Thyroid gland (tissue), 4 donors: ENCODE results near the gene KCNJ11. TPM values are rescaled to one million over a fixed set of nuclear protein-coding genes. Genes with fewer than 3 reads are reported as not detected.

ENCODE experiments used
- DNase-seq, 2 donors: peaks; one replicate each; pipeline ENCODE4 v3.0.0-alpha.2; 2019
- H3K27ac ChIP-seq, 3 donors: fragments of 200-600 bp; sonication (generic); 1 replicate in 2 of 3; 2 replicates in 1 of 3; pipeline ENCODE4 v1.5.1; 2016 to 2019; ENCODE audit warnings: mild to moderate bottlenecking in 1 of 3, moderate library complexity in 1 of 3
- H3K27me3 ChIP-seq: fragments of 200-600 bp; sonication (generic); one replicate; pipeline ENCODE4 v1.5.1; 2019
- H3K36me3 ChIP-seq, 2 donors: fragments of 200-600 bp; sonication (generic); one replicate each; pipeline ENCODE4 v1.5.1; 2016 to 2019
- H3K4me1 ChIP-seq, 2 donors: fragments of 200-600 bp; sonication (generic); one replicate each; pipeline ENCODE4 v1.5.1; 2017 to 2019
- H3K4me3 ChIP-seq, 3 donors: fragments of 200-600 bp; sonication (generic); replicated peaks in 1 of 3; 1 replicate in 2 of 3; 2 replicates in 1 of 3; pipeline ENCODE4 v1.5.1; 2016; ENCODE audit warnings: mild to moderate bottlenecking in 1 of 3
- H3K9me3 ChIP-seq: fragments of 200-600 bp; sonication (generic); one replicate; pipeline ENCODE4 v1.5.1; 2017
- CTCF ChIP-seq, 6 experiments: fragments of 200-600 bp in 3 of 6; fragments of 450-650 bp in 3 of 6; sonication (generic) in 3 of 6; IDR thresholded peaks; one replicate each; pipeline ENCODE4 v1.5.1; 2016 to 2019; ENCODE audit warnings: antibody characterized with exemption in 6 of 6, mild to moderate bottlenecking in 2 of 6, inconsistent platforms in 1 of 6, moderate library complexity in 1 of 6
- POLR2A ChIP-seq, 2 donors: fragments of 450-650 bp; IDR thresholded peaks; one replicate each; pipeline ENCODE4 v1.6.1; 2017; ENCODE audit warnings: antibody characterized with exemption in 2 of 2, mild to moderate bottlenecking in 2 of 2, moderate library complexity in 1 of 2
- WGBS, 2 donors: methylation state at CpG; one replicate each; pipeline ENCODE4 v1.1.5; 2017; 5-methylcytosine and 5-hydroxymethylcytosine counted together
- intact Hi-C: fragments of 100-400 bp; cut with DNase I; formaldehyde crosslinking; loops from one replicate; pipeline ENCODE4 v1.15.1; 2023
- total RNA-seq, 4 donors: library from RNA; depleted of rRNA; stranded (reverse); fragments of >200 nt; gene quantifications; one replicate each; pipeline ENCODE4 v1.2.3, GENCODE V29; 2016

KCNJ11 gene
- total RNA-seq, 4 donors from 2014 or later = 7.3 to 18.9 (median 15.9) TPM

- no peak for DNase-seq
- H3K27me3 ChIP-seq = no peaks in the 10 kb centered on the region
- H3K9me3 ChIP-seq = no peaks in the 10 kb centered on the region
- no peaks in the 10 kb centered on the region for H3K36me3 ChIP-seq
- no peak overlapping the region for H3K27ac ChIP-seq
- WGBS, 2 donors = 81 to 82% methylated on average over 7 to 12 of the region's 14 CpGs
- intact Hi-C loops = no loop called here
- TF ChIP-seq POLR2A (IDR thresholded peaks at IDR 0.05) (no peak), CTCF (IDR thresholded peaks at IDR 0.05) (no peak)
- H3K4me1 ChIP-seq = peaks cover 13 to 25% of the 10 kb centered on the region in 2 donors
- H3K4me3 ChIP-seq = no peak overlapping the region
These were observed 4.4 kb upstream of the KCNJ11 start for GRCh38 chr11:17392872-17393271.

GRCh38 chr11:17391493-17392355 is 3.3 kb upstream of the KCNJ11 start:
- DNase-seq = no peak
- TF ChIP-seq POLR2A (IDR thresholded peaks at IDR 0.05) = no peak
- no peak for TF ChIP-seq CTCF (IDR thresholded peaks at IDR 0.05)
- peaks cover 13 to 28% of the 10 kb centered on the region in 2 donors for H3K4me1 ChIP-seq
- intact Hi-C loops = no loop called here
- WGBS, 2 donors = 90 to 93% methylated on average over 3 of the region's 3 CpGs
- no peaks in the 10 kb centered on the region for H3K9me3 ChIP-seq
- H3K36me3 ChIP-seq = no peaks in the 10 kb centered on the region
- H3K27ac ChIP-seq = no peak overlapping the region
- no peaks in the 10 kb centered on the region for H3K27me3 ChIP-seq
- no peak overlapping the region for H3K4me3 ChIP-seq

GRCh38 chr11:17389957-17390649 is 1.6 kb upstream of the KCNJ11 start:
- H3K9me3 ChIP-seq = no peaks in the 10 kb centered on the region
- peaks cover 23 to 37% of the 10 kb centered on the region in 2 donors for H3K4me1 ChIP-seq
- no peak overlapping the region for H3K4me3 ChIP-seq
- H3K27me3 ChIP-seq = no peaks in the 10 kb centered on the region
- peak overlapping the region; percentile 19 to 66 (median 63) for H3K27ac ChIP-seq
- intact Hi-C loops = no loop called here
- TF ChIP-seq CTCF (IDR thresholded peaks at IDR 0.05) (no peak), POLR2A (IDR thresholded peaks at IDR 0.05) (no peak)
- 54 to 58% methylated on average over 10 of the region's 10 CpGs for WGBS, 2 donors
- no peaks in the 10 kb centered on the region for H3K36me3 ChIP-seq
- DNase-seq = no peak

GRCh38 chr11:17389211-17389956 is 925 bp upstream of the KCNJ11 start:
- Histone ChIP-seq H3K27ac (peak overlapping the region; percentile 19 to 66 (median 63)), H3K4me3 (peak overlapping the region in 1 of 3 donors; percentile 36), H3K4me1 (peaks cover 17 to 30% of the 10 kb centered on the region in 2 donors), H3K9me3 (no peaks in the 10 kb centered on the region), H3K36me3 (no peaks in the 10 kb centered on the region), H3K27me3 (no peaks in the 10 kb centered on the region)
- intact Hi-C loops = no loop called here
- peak in 5 of 6 experiments; percentile 58 to 90 (median 69) for TF ChIP-seq CTCF (IDR thresholded peaks at IDR 0.05)
- TF ChIP-seq POLR2A (IDR thresholded peaks at IDR 0.05) = peak in 1 of 2 donors; percentile 37
- WGBS, 2 donors = 4 to 10% methylated on average over 17 to 33 of the region's 55 CpGs
- peak; percentile 95 to 96 for DNase-seq
